ENCODE measurements around the gene KLHL1. TPM values are rescaled to one million over a fixed set of nuclear protein-coding genes. Genes with fewer than 3 reads are reported as not detected.

KLHL1 gene
- total RNA-seq, 1 donor from 2014 or later = 0.10 TPM

- no peak for DNase-seq
Measured at GRCh38 chr13:70016116-70016515, 92.1 kb downstream of the KLHL1 start.

- no peak for DNase-seq
Measured at GRCh38 chr13:70014337-70014736, 93.9 kb downstream of the KLHL1 start.

- no peak for DNase-seq
Measured at GRCh38 chr13:69999875-70000274, 108.4 kb downstream of the KLHL1 start.

GRCh38 chr13:69997061-69997460 lies 111.2 kb downstream of the KLHL1 start:
- DNase-seq = no peak

- DNase-seq = no peak
Measured at GRCh38 chr13:69980799-69981198, 127.5 kb downstream of the KLHL1 start.

- no peak for DNase-seq
Measured at GRCh38 chr13:69975496-69975895, 132.8 kb downstream of the KLHL1 start.

GRCh38 chr13:69970520-69970919 lies 137.7 kb downstream of the KLHL1 start:
- DNase-seq = no peak

GRCh38 chr13:69959046-69959445 lies 149.2 kb downstream of the KLHL1 start:
- DNase-seq = no peak

- DNase-seq = no peak
Measured at GRCh38 chr13:69956839-69957238, 151.4 kb downstream of the KLHL1 start.

GRCh38 chr13:69956349-69956748 lies 151.9 kb downstream of the KLHL1 start:
- DNase-seq = no peak

GRCh38 chr13:69955271-69955670 lies 153.0 kb downstream of the KLHL1 start:
- no peak for DNase-seq

GRCh38 chr13:69951412-69951811 lies 156.8 kb downstream of the KLHL1 start:
- DNase-seq = no peak

- no peak for DNase-seq
Measured at GRCh38 chr13:69950160-69950559, 158.1 kb downstream of the KLHL1 start.

- no peak for DNase-seq
Measured at GRCh38 chr13:69948016-69948415, 160.2 kb downstream of the KLHL1 start.

- no peak for DNase-seq
Measured at GRCh38 chr13:69947582-69947981, 160.7 kb downstream of the KLHL1 start.

GRCh38 chr13:69946511-69946910 lies 161.7 kb downstream of the KLHL1 start:
- no peak for DNase-seq

GRCh38 chr13:69935043-69935442 lies 173.2 kb downstream of the KLHL1 start:
- DNase-seq = no peak

- DNase-seq = no peak
Measured at GRCh38 chr13:69928262-69928661, 180.0 kb downstream of the KLHL1 start.

- DNase-seq = no peak
Measured at GRCh38 chr13:69921156-69921555, 187.1 kb downstream of the KLHL1 start.

- DNase-seq = no peak
Measured at GRCh38 chr13:69912630-69913029, 195.6 kb downstream of the KLHL1 start.

GRCh38 chr13:69910800-69911199 lies 197.5 kb downstream of the KLHL1 start:
- no peak for DNase-seq

- no peak for DNase-seq
Measured at GRCh38 chr13:69904784-69905183, 203.5 kb downstream of the KLHL1 start.

- no peak for DNase-seq
Measured at GRCh38 chr13:69903081-69903480, 205.2 kb downstream of the KLHL1 start.

GRCh38 chr13:69882451-69882850 lies 225.8 kb downstream of the KLHL1 start:
- no peak for DNase-seq

GRCh38 chr13:69879936-69880335 lies 228.3 kb downstream of the KLHL1 start:
- no peak for DNase-seq
